Suprapubic skin (tissue), 3 donors: ENCODE results near the gene PLA2G5.

Experiments used
- POLR2A ChIP-seq, 2 donors: fragments of 450-650 bp; IDR thresholded peaks; one replicate each; pipeline ENCODE4 v1.6.1; 2017; ENCODE audit warnings: antibody characterized with exemption in 2 of 2, mild to moderate bottlenecking in 2 of 2, moderate library complexity in 2 of 2
- TF ChIP-seq, protein P1 (sequence below), 2 donors: fragments of 200-600 bp in 1 of 2; fragments of 450-650 bp in 1 of 2; sonication (generic) in 1 of 2; IDR thresholded peaks; one replicate each; pipeline ENCODE4 v1.5.1; 2016 to 2019; ENCODE audit warnings: antibody characterized with exemption in 2 of 2, mild to moderate bottlenecking in 1 of 2, moderate library complexity in 1 of 2

DNA sequence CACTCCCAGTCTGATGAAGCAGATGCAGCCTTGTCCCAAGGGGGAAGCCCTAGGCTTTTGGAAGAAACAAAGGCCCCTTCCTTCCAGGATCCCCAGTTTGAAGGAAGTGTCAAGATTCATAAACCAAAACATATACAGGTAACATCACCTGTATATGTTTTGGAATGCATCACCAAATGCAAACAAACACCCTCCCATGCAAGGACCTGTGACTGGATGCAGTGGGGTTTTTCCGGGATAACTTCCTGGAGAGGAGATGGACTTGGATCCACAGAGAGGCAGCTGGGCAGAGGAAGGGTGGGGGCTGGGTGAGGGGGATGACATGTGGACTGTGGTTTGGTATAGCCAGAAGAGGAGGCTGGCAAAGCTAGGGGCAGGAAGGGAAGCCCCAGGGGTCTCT is 67.6 kb downstream of the PLA2G5 start:
- TF ChIP-seq POLR2A (IDR thresholded peaks at IDR 0.05) = no peak
- TF ChIP-seq, protein P1, sequence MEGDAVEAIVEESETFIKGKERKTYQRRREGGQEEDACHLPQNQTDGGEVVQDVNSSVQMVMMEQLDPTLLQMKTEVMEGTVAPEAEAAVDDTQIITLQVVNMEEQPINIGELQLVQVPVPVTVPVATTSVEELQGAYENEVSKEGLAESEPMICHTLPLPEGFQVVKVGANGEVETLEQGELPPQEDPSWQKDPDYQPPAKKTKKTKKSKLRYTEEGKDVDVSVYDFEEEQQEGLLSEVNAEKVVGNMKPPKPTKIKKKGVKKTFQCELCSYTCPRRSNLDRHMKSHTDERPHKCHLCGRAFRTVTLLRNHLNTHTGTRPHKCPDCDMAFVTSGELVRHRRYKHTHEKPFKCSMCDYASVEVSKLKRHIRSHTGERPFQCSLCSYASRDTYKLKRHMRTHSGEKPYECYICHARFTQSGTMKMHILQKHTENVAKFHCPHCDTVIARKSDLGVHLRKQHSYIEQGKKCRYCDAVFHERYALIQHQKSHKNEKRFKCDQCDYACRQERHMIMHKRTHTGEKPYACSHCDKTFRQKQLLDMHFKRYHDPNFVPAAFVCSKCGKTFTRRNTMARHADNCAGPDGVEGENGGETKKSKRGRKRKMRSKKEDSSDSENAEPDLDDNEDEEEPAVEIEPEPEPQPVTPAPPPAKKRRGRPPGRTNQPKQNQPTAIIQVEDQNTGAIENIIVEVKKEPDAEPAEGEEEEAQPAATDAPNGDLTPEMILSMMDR (IDR thresholded peaks at IDR 0.05) = no peak
